Stomach (tissue), 9 donors: ENCODE results near the gene GRIN2D. TPM values are rescaled to one million over a fixed set of nuclear protein-coding genes. Genes with fewer than 3 reads are reported as not detected.

Source experiments
- DNase-seq, 2 donors: peaks; one replicate each; pipeline versions ENCODE4 v3.0.0 to v3.0.0-alpha.2; 2013 to 2019
- H3K27ac ChIP-seq, 5 donors: fragments of 200-600 bp in 4 of 5; sonication (generic) in 4 of 5; one replicate each; pipeline ENCODE4 v1.5.1; 2013 to 2019; ENCODE audit warnings: mild to moderate bottlenecking in 1 of 5, moderate library complexity in 1 of 5
- H3K27me3 ChIP-seq, 3 donors: fragments of 200-600 bp; sonication (generic); one replicate each; pipeline ENCODE4 v1.5.1; 2017 to 2019; ENCODE audit warnings: mixed run types in 1 of 3
- H3K36me3 ChIP-seq, 4 donors: fragments of 200-600 bp; sonication (generic); 1 replicate in 3 of 4; 2 replicates in 1 of 4; pipeline ENCODE4 v1.5.1; 2016 to 2019
- H3K4me1 ChIP-seq, 4 donors: fragments of 200-600 bp; sonication (generic); one replicate each; pipeline ENCODE4 v1.5.1; 2016 to 2019
- H3K4me3 ChIP-seq, 4 donors: fragments of 200-600 bp; sonication (generic) in 3 of 4; one replicate each; pipeline ENCODE4 v1.5.1; 2016 to 2019; ENCODE audit warnings: mild to moderate bottlenecking in 1 of 4
- H3K9me3 ChIP-seq, 4 donors: fragments of 200-600 bp; sonication (generic); one replicate each; pipeline ENCODE4 v1.5.1; 2016 to 2019
- CTCF ChIP-seq, 7 experiments: fragments of 450-650 bp in 4 of 7; fragments of 200-600 bp in 3 of 7; sonication (generic) in 3 of 7; IDR thresholded peaks; one replicate each; pipeline ENCODE4 v1.5.1; 2016 to 2019; ENCODE audit warnings: antibody characterized with exemption in 7 of 7, control low read depth in 2 of 7, mild to moderate bottlenecking in 1 of 7
- EP300 ChIP-seq: sonication (generic); formaldehyde crosslinking; IDR thresholded peaks from one replicate; pipeline ENCODE4 v1.6.1; 2017; ENCODE audit warnings: antibody characterized with exemption
- POLR2A ChIP-seq, 4 donors: fragments of 450-650 bp; IDR thresholded peaks; one replicate each; pipeline ENCODE4 v1.6.1; 2016; ENCODE audit warnings: antibody characterized with exemption in 4 of 4, control low read depth in 2 of 4, mild to moderate bottlenecking in 1 of 4, moderate library complexity in 1 of 4
- POLR2AphosphoS5 ChIP-seq, 3 donors: sonication (generic); formaldehyde crosslinking; IDR thresholded peaks; one replicate each; pipeline ENCODE4 v1.6.1; 2016; ENCODE audit warnings: antibody characterized with exemption in 3 of 3
- WGBS, 5 donors: extraction: QIAGEN DNeasy Blood & Tissue Kit in 3 of 5; methylation state at CpG; one replicate each; pipeline versions ENCODE4 v1.1.5 to v1.1.7; 2013 to 2018; 5-methylcytosine and 5-hydroxymethylcytosine counted together
- intact Hi-C: fragments of 100-400 bp; cut with DNase I; formaldehyde crosslinking; loops from one replicate; pipeline ENCODE4 v1.15.1; 2023; ENCODE audit warnings: low total_unique reads
- polyA plus RNA-seq, 3 donors: library from polyadenylated mRNA; stranded (reverse); fragments of 200-250 nt; gene quantifications; one replicate each; pipeline ENCODE4 v1.2.3, GENCODE V29; 2013
- total RNA-seq, 5 donors: library from RNA; depleted of rRNA; stranded (reverse); fragments of >200 nt; gene quantifications; one replicate each; pipeline versions ENCODE4 v1.1.0 to v1.2.3, GENCODE V29; 2014 to 2016
- donor health status: healthy with polysubstance abuse.
- donor health status: Bipolar disorder and iron deficiency.
- donor health status: healthy.

Gene GRIN2D
- total and polyA plus RNA-seq, 8 donors = 0.06 to 1.8 (median 0.14) TPM; not detected in 3

DNA sequence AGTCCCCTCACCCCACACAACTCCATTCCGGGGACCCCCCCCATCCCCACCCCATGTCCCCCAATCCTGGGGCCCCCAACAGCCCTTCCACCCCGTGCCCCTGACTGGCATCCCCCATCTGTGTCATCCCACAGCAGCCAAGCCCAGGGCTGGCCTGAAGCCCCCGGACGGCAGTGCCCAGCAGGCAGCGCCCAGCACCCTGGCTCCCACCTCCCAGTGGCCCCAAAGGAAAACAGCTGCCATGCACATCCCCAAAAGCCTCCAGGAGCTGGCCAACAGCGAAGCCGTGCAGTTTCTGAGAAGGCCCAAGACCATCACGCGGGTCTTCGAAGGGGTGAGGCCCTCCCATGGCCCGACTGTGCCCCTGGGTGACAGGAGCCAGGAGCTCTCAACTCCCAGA is 27.9 kb upstream of the GRIN2D start:
- 89 to 98% (median 96%) methylated on average over 6 to 11 of the region's 11 CpGs for WGBS, 5 donors
- DNase-seq = no peak
- Histone ChIP-seq H3K27me3 (no peaks in the 10 kb centered on the region), H3K4me1 (peaks cover 5 to 20% (median 16%) of the 10 kb centered on the region in 4 donors), H3K9me3 (no peaks in the 10 kb centered on the region), H3K36me3 (no peaks in the 10 kb centered on the region), H3K4me3 (no peak overlapping the region), H3K27ac (no peak overlapping the region)
- no peak for TF ChIP-seq POLR2AphosphoS5 (IDR thresholded peaks at IDR 0.05)
- no peak for TF ChIP-seq CTCF (IDR thresholded peaks at IDR 0.05)
- no peak for TF ChIP-seq EP300
- no peak for TF ChIP-seq POLR2A (IDR thresholded peaks at IDR 0.05)
- intact Hi-C loops = no loop called here

GRCh38 chr19:48367855-48368254 is 25.6 kb upstream of the GRIN2D start:
- intact Hi-C loops = no loop called here
- DNase-seq = peak in 1 of 2 donors; percentile 59

GRCh38 chr19:48368936-48369335 is 24.5 kb upstream of the GRIN2D start:
- H3K27me3 ChIP-seq = no peaks in the 10 kb centered on the region
- no peaks in the 10 kb centered on the region for H3K36me3 ChIP-seq
- intact Hi-C loops = no loop called here
- H3K9me3 ChIP-seq = no peaks in the 10 kb centered on the region
- H3K27ac ChIP-seq = no peak overlapping the region
- 56 to 82% (median 63%) methylated on average over 13 to 14 of the region's 14 CpGs for WGBS, 5 donors
- TF ChIP-seq POLR2AphosphoS5 (IDR thresholded peaks at IDR 0.05) (no peak), CTCF (IDR thresholded peaks at IDR 0.05) (no peak), EP300 (no peak), POLR2A (IDR thresholded peaks at IDR 0.05) (no peak)
- H3K4me3 ChIP-seq = no peak overlapping the region
- peaks cover 5 to 9% (median 8%) of the 10 kb centered on the region in 4 donors for H3K4me1 ChIP-seq
- peak in 1 of 2 donors; percentile 29 for DNase-seq

More at GRCh38 chr19:48367855-48368254, 25.6 kb upstream of the GRIN2D start:
- H3K9me3 ChIP-seq = no peaks in the 10 kb centered on the region
- no peak overlapping the region for H3K4me3 ChIP-seq
- 39 to 60% (median 49%) methylated on average over 5 of the region's 5 CpGs for WGBS, 5 donors
- TF ChIP-seq EP300 = no peak
- TF ChIP-seq POLR2AphosphoS5 (IDR thresholded peaks at IDR 0.05) = no peak
- TF ChIP-seq POLR2A (IDR thresholded peaks at IDR 0.05) = no peak
- TF ChIP-seq CTCF (IDR thresholded peaks at IDR 0.05) = no peak
- H3K27me3 ChIP-seq = no peaks in the 10 kb centered on the region
- no peaks in the 10 kb centered on the region for H3K36me3 ChIP-seq
- peaks cover 5 to 18% (median 14%) of the 10 kb centered on the region in 4 donors for H3K4me1 ChIP-seq
- H3K27ac ChIP-seq = peak overlapping the region in 1 of 5 donors; percentile 35

GRCh38 chr19:48370955-48371354 is 22.5 kb upstream of the GRIN2D start:
- Histone ChIP-seq H3K4me1 (no peaks in the 10 kb centered on the region), H3K4me3 (no peak overlapping the region)
- 77 to 94% (median 80%) methylated on average over 4 of the region's 4 CpGs for WGBS, 5 donors

More at GRCh38 chr19:48370955-48371354, 22.5 kb upstream of the GRIN2D start:
- no peaks in the 10 kb centered on the region for H3K27me3 ChIP-seq
- H3K27ac ChIP-seq = no peak overlapping the region
- H3K36me3 ChIP-seq = no peaks in the 10 kb centered on the region
- TF ChIP-seq EP300 (no peak), CTCF (IDR thresholded peaks at IDR 0.05) (no peak), POLR2AphosphoS5 (IDR thresholded peaks at IDR 0.05) (no peak), POLR2A (IDR thresholded peaks at IDR 0.05) (no peak)
- intact Hi-C loops = no loop called here
- no peak for DNase-seq
- H3K9me3 ChIP-seq = no peaks in the 10 kb centered on the region
